ENCODE data around the gene SCAF4.

The SCAF4 gene

GRCh38 chr21:31714741-31715365 is 17.1 kb downstream of the SCAF4 start:
- no peak for DNase-seq (ENCODE audit: insufficient read length, low spot score)
- no peak for FAIRE-seq

- no peak for DNase-seq (ENCODE audit: insufficient read length, low spot score)
- no peak for FAIRE-seq
Measured at GRCh38 chr21:31713973-31714740, 17.8 kb downstream of the SCAF4 start.

- FAIRE-seq (no peak), DNase-seq (ENCODE audit: insufficient read length, low spot score) (no peak)
Measured at GRCh38 chr21:31713115-31713514, 18.8 kb downstream of the SCAF4 start.

- no peak for FAIRE-seq
Measured at GRCh38 chr21:31711745-31712285, 20.1 kb downstream of the SCAF4 start.

GRCh38 chr21:31711326-31711725 is 20.6 kb downstream of the SCAF4 start:
- FAIRE-seq: no peak
- no peak for DNase-seq (ENCODE audit: insufficient read length, low spot score)

More at GRCh38 chr21:31711745-31712285, 20.1 kb downstream of the SCAF4 start:
- DNase-seq (ENCODE audit: insufficient read length, low spot score): no peak

GRCh38 chr21:31710586-31710985 is 21.3 kb downstream of the SCAF4 start:
- FAIRE-seq (no peak), DNase-seq (ENCODE audit: insufficient read length, low spot score) (no peak)

GRCh38 chr21:31708541-31708940 is 23.4 kb downstream of the SCAF4 start:
- DNase-seq (ENCODE audit: insufficient read length, low spot score) (no peak), FAIRE-seq (no peak)

- no peak for DNase-seq (ENCODE audit: insufficient read length, low spot score)
- no peak for FAIRE-seq
Measured at GRCh38 chr21:31707499-31707898, 24.4 kb downstream of the SCAF4 start.

GRCh38 chr21:31706562-31706961 is 25.4 kb downstream of the SCAF4 start:
- DNase-seq (ENCODE audit: insufficient read length, low spot score) (no peak), FAIRE-seq (no peak)

GRCh38 chr21:31700040-31700439 is 31.9 kb downstream of the SCAF4 start:
- FAIRE-seq (no peak), DNase-seq (ENCODE audit: insufficient read length, low spot score) (no peak)

GRCh38 chr21:31698461-31698860 is 33.5 kb downstream of the SCAF4 start:
- DNase-seq (ENCODE audit: insufficient read length, low spot score) (no peak), FAIRE-seq (no peak)

- FAIRE-seq (no peak), DNase-seq (ENCODE audit: insufficient read length, low spot score) (no peak)
Measured at GRCh38 chr21:31696424-31696823, 35.5 kb downstream of the SCAF4 start.

GRCh38 chr21:31693222-31693621 is 38.7 kb downstream of the SCAF4 start:
- no peak for DNase-seq (ENCODE audit: insufficient read length, low spot score)
- FAIRE-seq: no peak

- FAIRE-seq: no peak
- DNase-seq (ENCODE audit: insufficient read length, low spot score): no peak
Measured at GRCh38 chr21:31688603-31689368, 43.1 kb downstream of the SCAF4 start.

- no peak for DNase-seq (ENCODE audit: insufficient read length, low spot score)
- FAIRE-seq: no peak
Measured at GRCh38 chr21:31687108-31687507, 44.8 kb downstream of the SCAF4 start.

GRCh38 chr21:31686272-31686915 is 45.5 kb downstream of the SCAF4 start:
- DNase-seq (ENCODE audit: insufficient read length, low spot score): no peak
- no peak for FAIRE-seq

GRCh38 chr21:31684918-31685317 is 47.0 kb downstream of the SCAF4 start:
- no peak for FAIRE-seq
- no peak for DNase-seq (ENCODE audit: insufficient read length, low spot score)

GRCh38 chr21:31683029-31683428 is 48.9 kb downstream of the SCAF4 start:
- FAIRE-seq (no peak), DNase-seq (ENCODE audit: insufficient read length, low spot score) (no peak)

GRCh38 chr21:31682620-31683019 is 49.3 kb downstream of the SCAF4 start:
- DNase-seq (ENCODE audit: insufficient read length, low spot score) (no peak), FAIRE-seq (no peak)

GRCh38 chr21:31678478-31678877 is 53.4 kb downstream of the SCAF4 start:
- DNase-seq (ENCODE audit: insufficient read length, low spot score): no peak
- no peak for FAIRE-seq

GRCh38 chr21:31677047-31677446 is 54.9 kb downstream of the SCAF4 start:
- FAIRE-seq (no peak), DNase-seq (ENCODE audit: insufficient read length, low spot score) (no peak)
